ENCODE data around the gene ULK4. TPM values are rescaled to one million over a fixed set of nuclear protein-coding genes. Genes with fewer than 3 reads are reported as not detected.

ULK4 gene
- total and polyA plus RNA-seq, 2 of the 4 experiments (the other 2 are of a cell fraction), result 2.7 to 5.0 TPM

DNA sequence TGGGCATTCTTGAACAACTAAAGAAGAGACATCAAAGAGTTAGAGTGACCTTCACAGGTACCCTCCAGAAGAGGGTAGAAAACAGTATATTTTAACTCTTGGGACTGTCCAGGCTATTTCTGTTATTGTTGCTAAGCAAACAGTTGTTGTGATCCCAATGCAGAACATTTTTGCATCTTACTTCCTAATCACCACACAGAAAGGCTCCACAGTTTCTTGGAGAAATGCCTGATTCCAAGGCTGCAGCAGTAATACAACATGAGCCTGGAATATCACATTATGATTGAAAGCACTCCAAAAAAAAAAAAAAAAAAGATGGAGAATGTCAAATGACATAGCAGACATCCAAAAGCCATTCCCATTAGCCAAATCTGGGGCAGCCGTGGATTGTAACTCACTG, 567.0 kb downstream of the ULK4 start:
- intact Hi-C loops (cut with micrococcal nuclease) (no loop called here), in situ Hi-C loops (cut with MboI; ENCODE audit: low sequenced_read_pairs) (no loop called here), dilution Hi-C loops (cut with HindIII; ENCODE audit: low sequenced_read_pairs, unreplicated experiment) (no loop called here)
- Histone ChIP-seq H2AFZ (replicated peaks; ENCODE audit: low read length, poor library complexity) (no peak overlapping the region), H3K4me1 (ENCODE audit: control insufficient read depth, insufficient read depth, low read length) (no peaks in the 10 kb centered on the region), H3K4me3 (ENCODE audit: insufficient read depth, low read depth, low read length) (no peak overlapping the region), H3K27ac (ENCODE audit: insufficient read depth, low read length) (no peak overlapping the region), H3K36me3 (ENCODE audit: control insufficient read depth, insufficient read depth, low read length) (no peaks in the 10 kb centered on the region), H3K14ac (replicated peaks; ENCODE audit: low read depth, low read length) (no peak overlapping the region), H4K5ac (ENCODE audit: low read depth, low read length) (no peak overlapping the region), H3K56ac (ENCODE audit: extremely low read depth, insufficient read depth, low read length) (no peak overlapping the region), H2AK5ac (ENCODE audit: low read depth, low read length) (no peak overlapping the region), H2BK5ac (ENCODE audit: low read depth, low read length, poor library complexity, severe bottlenecking) (no peak overlapping the region), H3K4me2 (ENCODE audit: low read depth, low read length) (no peak overlapping the region), H4K8ac (ENCODE audit: low read depth in 2 of 2, low read length in 2 of 2) (no peak overlapping the region), H3K79me1 (ENCODE audit: low read depth in 1 of 2, low read length in 2 of 2) (no peaks in the 10 kb centered on the region), H4K20me1 (ENCODE audit: insufficient read depth, low read length) (no peaks in the 10 kb centered on the region), H3K9me1 (ENCODE audit: insufficient read depth, low read length) (no peaks in the 10 kb centered on the region), H2BK15ac (ENCODE audit: low read depth, low read length) (no peak overlapping the region), H2AK9ac (replicated peaks; ENCODE audit: low read depth, low read length, poor library complexity) (no peak overlapping the region), H3K27me3 (ENCODE audit: control insufficient read depth, insufficient read depth, low read length) (no peaks in the 10 kb centered on the region), H2BK20ac (ENCODE audit: low read depth, low read length) (no peak overlapping the region), H3K4ac (ENCODE audit: low read depth, low read length) (no peak overlapping the region), H2BK120ac (ENCODE audit: low read depth, low read length) (no peak overlapping the region), H3K9me3 (ENCODE audit: control insufficient read depth, insufficient read depth, low read length) (no peaks in the 10 kb centered on the region), H3K9ac (ENCODE audit: low read depth, low read length) (no peak overlapping the region), H4K91ac (ENCODE audit: insufficient read depth, low read depth, low read length) (no peak overlapping the region), H3K23ac (ENCODE audit: low read depth, low read length) (no peak overlapping the region), H3K18ac (ENCODE audit: low read depth, low read length) (no peak overlapping the region)
- ATAC-seq (ENCODE audit: low read depth) (no peak), DNase-seq (no peak)
- ChIA-PET POLR2A (ENCODE audit: unreplicated experiment) (no interaction called here), CTCF (no interaction called here)
- TF ChIP-seq NFE2L2 (IDR thresholded peaks at IDR 0.05; ENCODE audit: low read depth, low read length), result no peak
- no peak for TF ChIP-seq SMC3 (IDR thresholded peaks at IDR 0.05; ENCODE audit: low read depth, low read length)
- TF ChIP-seq, protein P1, sequence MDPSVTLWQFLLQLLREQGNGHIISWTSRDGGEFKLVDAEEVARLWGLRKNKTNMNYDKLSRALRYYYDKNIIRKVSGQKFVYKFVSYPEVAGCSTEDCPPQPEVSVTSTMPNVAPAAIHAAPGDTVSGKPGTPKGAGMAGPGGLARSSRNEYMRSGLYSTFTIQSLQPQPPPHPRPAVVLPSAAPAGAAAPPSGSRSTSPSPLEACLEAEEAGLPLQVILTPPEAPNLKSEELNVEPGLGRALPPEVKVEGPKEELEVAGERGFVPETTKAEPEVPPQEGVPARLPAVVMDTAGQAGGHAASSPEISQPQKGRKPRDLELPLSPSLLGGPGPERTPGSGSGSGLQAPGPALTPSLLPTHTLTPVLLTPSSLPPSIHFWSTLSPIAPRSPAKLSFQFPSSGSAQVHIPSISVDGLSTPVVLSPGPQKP (IDR thresholded peaks at IDR 0.05; ENCODE audit: borderline replicate concordance, low read depth, low read length), result no peak
- TF ChIP-seq FOS (IDR thresholded peaks at IDR 0.05; ENCODE audit: low read depth, low read length), result no peak
- TF ChIP-seq RAD21 (IDR thresholded peaks at IDR 0.05; ENCODE audit: low read length), result no peak
- TF ChIP-seq MAZ (IDR thresholded peaks at IDR 0.05; ENCODE audit: borderline replicate concordance, low read depth, low read length), result no peak
- TF ChIP-seq CEBPB (IDR thresholded peaks at IDR 0.05; ENCODE audit: low read depth, low read length), result no peak
- TF ChIP-seq, protein P2, sequence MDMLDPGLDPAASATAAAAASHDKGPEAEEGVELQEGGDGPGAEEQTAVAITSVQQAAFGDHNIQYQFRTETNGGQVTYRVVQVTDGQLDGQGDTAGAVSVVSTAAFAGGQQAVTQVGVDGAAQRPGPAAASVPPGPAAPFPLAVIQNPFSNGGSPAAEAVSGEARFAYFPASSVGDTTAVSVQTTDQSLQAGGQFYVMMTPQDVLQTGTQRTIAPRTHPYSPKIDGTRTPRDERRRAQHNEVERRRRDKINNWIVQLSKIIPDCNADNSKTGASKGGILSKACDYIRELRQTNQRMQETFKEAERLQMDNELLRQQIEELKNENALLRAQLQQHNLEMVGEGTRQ (IDR thresholded peaks at IDR 0.05; ENCODE audit: low read depth, low read length), result no peak
- TF ChIP-seq MAFK (IDR thresholded peaks at IDR 0.05; ENCODE audit: low read depth, low read length), result no peak
- no peak for TF ChIP-seq BHLHE40 (IDR thresholded peaks at IDR 0.05; ENCODE audit: low read depth, low read length)
- TF ChIP-seq RFX5 (IDR thresholded peaks at IDR 0.05; ENCODE audit: low read depth, low read length), result no peak
- TF ChIP-seq, protein P3, sequence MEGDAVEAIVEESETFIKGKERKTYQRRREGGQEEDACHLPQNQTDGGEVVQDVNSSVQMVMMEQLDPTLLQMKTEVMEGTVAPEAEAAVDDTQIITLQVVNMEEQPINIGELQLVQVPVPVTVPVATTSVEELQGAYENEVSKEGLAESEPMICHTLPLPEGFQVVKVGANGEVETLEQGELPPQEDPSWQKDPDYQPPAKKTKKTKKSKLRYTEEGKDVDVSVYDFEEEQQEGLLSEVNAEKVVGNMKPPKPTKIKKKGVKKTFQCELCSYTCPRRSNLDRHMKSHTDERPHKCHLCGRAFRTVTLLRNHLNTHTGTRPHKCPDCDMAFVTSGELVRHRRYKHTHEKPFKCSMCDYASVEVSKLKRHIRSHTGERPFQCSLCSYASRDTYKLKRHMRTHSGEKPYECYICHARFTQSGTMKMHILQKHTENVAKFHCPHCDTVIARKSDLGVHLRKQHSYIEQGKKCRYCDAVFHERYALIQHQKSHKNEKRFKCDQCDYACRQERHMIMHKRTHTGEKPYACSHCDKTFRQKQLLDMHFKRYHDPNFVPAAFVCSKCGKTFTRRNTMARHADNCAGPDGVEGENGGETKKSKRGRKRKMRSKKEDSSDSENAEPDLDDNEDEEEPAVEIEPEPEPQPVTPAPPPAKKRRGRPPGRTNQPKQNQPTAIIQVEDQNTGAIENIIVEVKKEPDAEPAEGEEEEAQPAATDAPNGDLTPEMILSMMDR (conservative IDR thresholded peaks at IDR 0.05; ENCODE audit: low read depth, low read length), result no peak
- TF ChIP-seq POLR2A (IDR thresholded peaks at IDR 0.05; ENCODE audit: low read depth, low read length), result no peak
- no peak for TF ChIP-seq MXI1 (IDR thresholded peaks at IDR 0.05; ENCODE audit: borderline replicate concordance, low read depth, low read length)
- no peak for TF ChIP-seq CHD1 (IDR thresholded peaks at IDR 0.05; ENCODE audit: low read depth, low read length)
- BruUV-seq (replicated peaks), result no TSS peak
- no CpG with 5 or more reads among the region's 1 CpG for WGBS, 2 experiments (ENCODE audit: extremely low coverage in 2 of 2, insufficient read length in 1 of 2)
